Stimulated activated naive CD8-positive, alpha-beta T cell treated with anti-CD3 and anti-CD28 coated beads, Interleukin-15, Interleukin-2, amounts not matched to agents 100 ng/mL and 50 ng/mL, for 24 hours (primary cell): ENCODE data around the gene COPA.

Source experiments
- H3K27ac Mint-ChIP-seq: one replicate; pipeline ENCODE4 v1.8.0; 2021; ENCODE audit warnings: mild to moderate bottlenecking, mixed read lengths
- H3K27me3 Mint-ChIP-seq: one replicate; pipeline ENCODE4 v1.8.0; 2021; ENCODE audit warnings: mixed read lengths
- H3K36me3 Mint-ChIP-seq: one replicate; pipeline ENCODE4 v1.8.0; 2021; ENCODE audit warnings: low read depth, mixed read lengths
- H3K4me1 Mint-ChIP-seq: one replicate; pipeline ENCODE4 v1.8.0; 2021; ENCODE audit warnings: low read depth, mixed read lengths
- H3K4me3 Mint-ChIP-seq: one replicate; pipeline ENCODE4 v1.8.0; 2021; ENCODE audit warnings: mild to moderate bottlenecking, mixed read lengths
- H3K9me3 Mint-ChIP-seq: one replicate; pipeline ENCODE4 v1.8.0; 2021; ENCODE audit warnings: mixed read lengths

COPA gene

DNA sequence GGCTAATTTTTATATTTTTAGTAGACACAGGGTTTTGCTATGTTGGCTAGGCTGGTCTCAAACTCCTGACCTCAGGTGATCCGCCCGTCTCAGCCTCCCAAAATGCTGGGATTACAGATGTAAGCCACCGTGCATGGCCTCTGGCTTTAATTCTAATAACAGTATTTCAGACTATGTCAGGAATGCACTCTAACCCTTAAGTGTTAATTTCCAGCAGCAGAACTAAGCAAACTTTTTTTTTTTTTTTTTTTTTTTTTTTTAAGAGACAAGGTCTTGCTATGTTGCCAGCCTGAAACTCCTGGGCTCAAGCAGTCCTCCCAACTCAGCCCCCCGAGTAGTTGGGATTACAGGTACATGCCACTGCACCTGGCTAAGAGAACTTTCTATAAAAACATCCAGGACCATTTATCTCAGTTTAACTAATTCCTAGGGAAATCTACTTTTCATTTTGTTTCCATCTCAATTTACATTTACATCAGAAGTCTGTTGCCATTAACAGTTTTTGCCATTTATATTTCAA, 87.2 kb downstream of the COPA start:
- no peak overlapping the region for H3K4me3 Mint-ChIP-seq
- H3K4me1 Mint-ChIP-seq: peaks cover 48% of the 10 kb centered on the region
- no peaks in the 10 kb centered on the region for H3K9me3 Mint-ChIP-seq
- no peaks in the 10 kb centered on the region for H3K27me3 Mint-ChIP-seq
- H3K27ac Mint-ChIP-seq: no peak overlapping the region
- peaks cover 38% of the 10 kb centered on the region for H3K36me3 Mint-ChIP-seq

DNA sequence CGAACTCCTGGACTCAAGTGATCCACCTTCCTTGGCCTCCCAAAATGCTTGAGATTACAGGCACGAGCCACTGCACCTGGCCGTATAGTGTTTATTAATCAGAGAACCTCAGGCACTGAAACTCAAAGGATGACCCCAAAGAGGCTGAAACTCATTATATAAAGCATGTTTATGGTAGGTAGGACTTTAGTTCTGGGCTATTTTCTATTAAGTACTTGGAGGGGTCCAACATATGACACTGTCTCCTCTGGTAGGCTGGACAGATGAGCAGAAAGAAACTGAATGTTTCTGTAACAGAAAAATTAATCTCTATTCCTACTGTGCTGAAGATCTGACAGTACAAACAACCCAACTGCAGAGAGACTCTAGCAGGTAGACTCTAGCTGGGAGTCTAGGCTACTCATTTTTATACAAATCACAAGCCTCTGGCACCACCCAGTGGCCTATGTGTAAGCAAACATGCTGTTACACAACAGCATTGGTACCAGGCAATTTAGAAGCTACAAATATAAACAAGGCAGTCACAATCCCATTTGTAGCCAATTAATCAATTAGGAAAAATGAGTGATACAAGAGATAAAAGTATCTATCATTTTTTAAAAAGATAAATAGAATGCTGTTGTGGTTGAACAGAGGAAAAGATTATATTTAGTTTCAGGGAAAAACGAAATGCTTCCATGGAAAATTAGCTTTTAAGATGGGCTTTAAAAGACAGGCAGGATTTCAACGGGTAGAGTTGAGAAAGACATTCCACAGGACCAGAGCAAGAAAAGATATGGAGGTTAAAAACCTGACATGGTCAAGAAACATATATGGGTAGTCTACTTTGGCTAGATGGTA, 91.1 kb downstream of the COPA start:
- Mint-ChIP-seq H3K36me3 (peaks cover 19% of the 10 kb centered on the region), H3K27me3 (no peaks in the 10 kb centered on the region), H3K4me3 (no peak overlapping the region), H3K4me1 (peaks cover 14% of the 10 kb centered on the region), H3K27ac (no peak overlapping the region), H3K9me3 (no peaks in the 10 kb centered on the region)

DNA sequence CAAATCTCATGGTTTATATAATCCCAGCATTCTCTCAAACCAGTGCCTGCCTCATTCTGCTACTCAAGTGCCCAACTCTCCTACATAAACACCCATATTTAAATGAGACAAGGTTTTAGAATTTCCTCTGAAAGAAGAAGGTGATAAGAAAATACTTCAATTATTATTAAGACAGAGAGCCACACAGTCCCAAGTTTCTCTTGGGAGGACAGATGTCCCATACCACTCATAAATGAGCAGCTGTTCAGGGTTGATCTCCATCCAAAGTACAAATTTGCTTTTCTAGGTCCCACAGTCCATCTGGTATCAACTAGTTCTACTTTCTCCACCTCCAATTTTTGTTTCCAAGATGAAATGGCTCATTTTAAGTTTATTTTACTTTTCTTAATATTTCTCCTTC, 92.0 kb downstream of the COPA start:
- H3K27me3 Mint-ChIP-seq: no peaks in the 10 kb centered on the region
- H3K4me1 Mint-ChIP-seq: peaks cover 9% of the 10 kb centered on the region
- no peaks in the 10 kb centered on the region for H3K9me3 Mint-ChIP-seq
- no peak overlapping the region for H3K27ac Mint-ChIP-seq
- H3K4me3 Mint-ChIP-seq: no peak overlapping the region
- peaks cover 12% of the 10 kb centered on the region for H3K36me3 Mint-ChIP-seq

DNA sequence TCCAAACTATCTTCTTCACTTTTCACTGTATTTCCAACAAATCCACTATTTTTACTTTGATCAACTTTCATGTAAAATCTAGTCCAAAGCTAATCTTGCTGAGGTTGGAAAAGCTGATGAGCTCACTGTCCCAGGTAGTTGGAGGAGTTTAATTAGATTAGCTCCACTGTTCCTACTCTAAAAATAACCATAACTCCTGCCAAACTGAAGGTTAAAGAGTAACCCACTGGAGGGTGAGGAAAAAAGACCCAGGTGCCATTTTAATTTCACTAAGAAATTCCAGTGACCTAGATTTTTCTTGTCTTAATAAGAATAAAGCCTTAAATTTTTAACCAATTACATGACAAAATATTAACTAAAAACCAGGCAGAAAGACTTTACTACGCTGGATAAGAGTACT, 96.0 kb downstream of the COPA start:
- Mint-ChIP-seq H3K36me3 (peaks cover 14% of the 10 kb centered on the region), H3K27me3 (no peaks in the 10 kb centered on the region), H3K4me1 (peaks cover 6% of the 10 kb centered on the region), H3K9me3 (no peaks in the 10 kb centered on the region), H3K4me3 (no peak overlapping the region), H3K27ac (no peak overlapping the region)

DNA sequence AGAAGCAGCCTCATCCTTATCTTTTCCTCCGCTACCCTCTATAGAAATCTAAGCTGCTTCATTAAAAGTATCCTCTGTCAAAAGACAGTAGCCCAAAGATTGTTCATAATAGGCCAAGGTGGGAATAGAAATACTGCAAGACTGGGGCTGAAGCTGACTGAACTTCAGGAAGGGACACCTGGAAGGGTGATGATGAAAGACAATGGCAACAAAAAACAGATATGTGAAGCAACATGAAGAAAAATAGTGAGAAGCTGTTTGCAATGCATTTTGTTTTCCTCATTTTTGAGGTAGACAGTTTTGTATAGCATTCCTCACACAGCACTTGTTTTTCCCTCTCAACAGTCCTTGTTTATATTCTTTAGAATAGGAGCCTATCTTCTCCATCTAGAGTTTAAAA, 97.6 kb downstream of the COPA start:
- Mint-ChIP-seq H3K27ac (no peak overlapping the region), H3K4me3 (no peak overlapping the region)

DNA sequence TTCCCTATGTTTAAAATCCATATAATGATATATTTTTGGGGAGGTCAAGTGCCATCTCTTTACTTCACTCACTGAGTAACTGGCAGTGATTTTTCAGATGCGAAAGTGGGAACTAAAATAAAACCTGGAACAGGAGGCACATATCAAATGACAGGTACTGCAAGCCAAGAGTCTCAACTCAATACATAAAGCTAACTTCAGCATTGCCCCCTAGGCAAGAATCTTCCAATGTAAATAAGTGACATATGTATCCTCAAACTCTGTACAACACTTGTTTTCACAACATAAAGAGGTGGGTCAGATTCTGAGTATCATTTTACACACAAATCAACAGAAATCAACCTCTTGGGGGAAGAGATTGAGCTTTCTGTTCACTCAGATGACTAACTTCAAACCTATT, 98.8 kb downstream of the COPA start:
- Mint-ChIP-seq H3K27ac (no peak overlapping the region), H3K4me1 (peaks cover 3% of the 10 kb centered on the region), H3K9me3 (no peaks in the 10 kb centered on the region), H3K4me3 (no peak overlapping the region), H3K36me3 (peaks cover 32% of the 10 kb centered on the region), H3K27me3 (no peaks in the 10 kb centered on the region)

More for the DNA sequence above, 97.6 kb downstream of the COPA start:
- Mint-ChIP-seq H3K9me3 (no peaks in the 10 kb centered on the region), H3K4me1 (peaks cover 3% of the 10 kb centered on the region), H3K27me3 (no peaks in the 10 kb centered on the region), H3K36me3 (peaks cover 20% of the 10 kb centered on the region)

DNA sequence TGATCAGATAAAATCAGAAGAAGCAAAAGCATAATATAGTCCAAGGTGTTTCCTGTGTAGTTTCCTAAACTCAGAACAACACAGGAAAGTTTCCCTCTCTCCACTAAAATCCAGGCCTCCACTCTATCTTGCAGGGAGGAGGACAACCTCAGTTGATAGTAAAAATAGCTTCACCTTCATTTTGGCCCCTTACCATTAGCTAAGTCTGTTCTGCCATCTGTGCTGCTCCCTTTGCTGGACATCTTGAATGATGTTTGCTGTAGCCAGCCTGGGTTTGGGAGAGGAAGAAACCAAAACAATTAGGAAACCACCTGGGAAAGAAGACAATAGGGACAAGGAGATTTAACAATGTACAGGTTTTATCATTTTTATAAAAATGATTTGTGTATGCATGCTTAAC, 99.3 kb downstream of the COPA start:
- Mint-ChIP-seq H3K27ac (no peak overlapping the region), H3K9me3 (no peaks in the 10 kb centered on the region), H3K27me3 (no peaks in the 10 kb centered on the region), H3K4me1 (peaks cover 3% of the 10 kb centered on the region), H3K36me3 (peaks cover 36% of the 10 kb centered on the region), H3K4me3 (no peak overlapping the region)

DNA sequence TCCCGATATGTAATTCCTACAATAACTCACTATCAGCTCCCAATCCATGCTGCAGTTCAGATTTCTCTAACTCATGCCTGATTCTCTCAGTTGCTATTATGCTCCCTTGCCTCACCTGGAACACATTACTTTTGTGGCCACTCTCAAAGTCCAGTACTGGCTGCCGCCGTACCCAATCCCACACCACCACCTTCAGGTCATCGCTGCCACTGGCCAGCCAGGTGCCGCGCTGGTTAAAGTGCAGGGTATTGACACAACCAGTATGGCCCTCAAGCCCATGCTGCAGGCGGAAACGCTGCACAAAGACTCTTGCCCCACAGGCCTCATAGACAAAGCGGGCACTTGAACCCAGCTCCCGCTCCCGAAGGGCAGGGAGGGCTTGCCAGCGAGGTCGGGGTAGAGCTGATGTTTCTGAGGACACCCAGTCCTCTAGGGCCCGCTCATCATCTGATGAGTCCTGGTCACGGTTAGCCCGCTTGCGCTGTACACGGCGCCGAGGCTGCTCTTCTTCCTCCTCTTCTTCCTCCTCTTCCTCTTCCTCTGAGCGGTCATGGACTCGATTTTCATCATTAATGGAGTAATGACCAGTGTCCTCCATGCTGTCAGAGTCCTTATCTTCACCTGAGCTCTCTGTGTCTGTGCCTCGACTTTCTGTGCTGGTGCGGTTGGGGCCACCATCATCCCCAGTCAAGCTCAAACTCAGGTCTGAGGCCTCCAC, 103.3 kb downstream of the COPA start:
- Mint-ChIP-seq H3K27ac (no peak overlapping the region), H3K9me3 (no peaks in the 10 kb centered on the region), H3K27me3 (no peaks in the 10 kb centered on the region), H3K4me1 (peaks cover 5% of the 10 kb centered on the region), H3K4me3 (no peak overlapping the region), H3K36me3 (peaks cover 65% of the 10 kb centered on the region)
